ENCODE data around the gene CEND1. TPM values are rescaled to one million over a fixed set of nuclear protein-coding genes. Genes with fewer than 3 reads are reported as not detected.

CEND1 gene
- total RNA-seq, 4 donors from 2014 or later = not detected

GRCh38 chr11:827146-827896 lies 37.4 kb upstream of the CEND1 start:
- ATAC-seq (ENCODE audit: low FRiP score) (no peak), DNase-seq (ENCODE audit: low spot score) (no peak)
- no peak for TF ChIP-seq CTCF (IDR thresholded peaks at IDR 0.05)

GRCh38 chr11:826836-827145 lies 36.9 kb upstream of the CEND1 start:
- no peak for TF ChIP-seq CTCF (IDR thresholded peaks at IDR 0.05)
- DNase-seq (ENCODE audit: low spot score) = no peak
- ATAC-seq (ENCODE audit: low FRiP score) = no peak

- ATAC-seq (ENCODE audit: low FRiP score) (no peak), DNase-seq (ENCODE audit: low spot score) (no peak)
- TF ChIP-seq CTCF (IDR thresholded peaks at IDR 0.05) = no peak
Observed at GRCh38 chr11:826227-826621, 36.3 kb upstream of the CEND1 start.

GRCh38 chr11:825366-826226 lies 35.7 kb upstream of the CEND1 start:
- TF ChIP-seq CTCF (IDR thresholded peaks at IDR 0.05) = no peak
- no peak for ATAC-seq (ENCODE audit: low FRiP score)
- no peak for DNase-seq (ENCODE audit: low spot score)

GRCh38 chr11:824942-825341 lies 35.1 kb upstream of the CEND1 start:
- TF ChIP-seq CTCF (IDR thresholded peaks at IDR 0.05) = no peak
- no peak for ATAC-seq (ENCODE audit: low FRiP score)
- no peak for DNase-seq (ENCODE audit: low spot score)

- no peak for TF ChIP-seq CTCF (IDR thresholded peaks at IDR 0.05)
- no peak for DNase-seq (ENCODE audit: low spot score)
- no peak for ATAC-seq (ENCODE audit: low FRiP score)
Observed at GRCh38 chr11:824292-824880, 34.5 kb upstream of the CEND1 start.

All from omental fat pad (tissue), 4 donors.